Measurements from ENCODE around the gene TUBA3D.
"Not testable (repeated sequence)": the region's sequence is repeated elsewhere in the genome, so short reads cannot be mapped to it uniquely, and the experiment has no call there.

Gene TUBA3D

DNA sequence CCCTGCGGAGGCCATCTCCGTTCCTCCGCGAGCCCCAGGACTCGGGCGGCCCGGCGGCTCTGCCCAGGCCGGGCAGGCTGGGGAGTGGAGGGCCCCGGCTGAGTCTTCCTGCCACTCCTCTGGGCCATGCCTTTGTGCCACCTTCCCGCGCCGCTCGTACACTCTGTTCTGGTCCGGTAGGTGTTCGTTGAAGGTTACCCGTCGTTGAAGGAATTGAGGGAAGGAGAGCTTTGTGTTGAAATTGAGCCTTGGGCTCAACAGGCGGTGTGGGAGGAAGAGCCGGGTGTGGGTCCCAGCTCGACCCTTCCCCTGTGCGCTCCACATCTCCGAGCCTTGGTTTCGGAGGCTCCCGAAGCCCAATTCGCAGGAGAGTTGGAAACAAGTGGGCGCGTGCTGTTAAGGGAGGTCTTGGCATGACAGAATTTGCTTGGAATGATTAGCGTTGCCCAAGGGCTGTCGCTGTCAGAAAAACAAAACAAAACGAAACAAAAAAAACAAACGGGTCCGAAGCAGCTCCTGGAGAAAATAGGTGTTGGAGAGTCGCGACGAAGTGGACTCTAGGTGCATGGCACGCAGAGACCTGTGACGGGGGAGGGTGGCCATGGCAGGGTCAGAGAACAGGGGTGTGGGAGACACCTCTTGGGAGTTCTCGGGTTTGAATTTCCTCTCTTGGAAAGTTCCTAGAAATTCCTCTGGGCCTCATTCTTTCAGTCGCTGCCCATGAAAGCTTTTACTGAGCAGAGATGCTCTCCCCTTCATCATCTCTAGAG is 17.5 kb downstream of the TUBA3D start:
- Histone ChIP-seq H3K4me1 (ENCODE audit: control insufficient read depth in 5 of 5, insufficient read depth in 5 of 5, low read length in 5 of 5) (peaks cover 0 to 32% (median 19%) of the 10 kb centered on the region in 5 donors), H3K4me3 (ENCODE audit: low read depth in 1 of 5, low read length in 5 of 5) (peak overlapping the region; percentile 87 to 95 (median 90)), H3K27ac (ENCODE audit: low read depth, low read length) (peak overlapping the region; percentile 72), H3K36me3 (ENCODE audit: control insufficient read depth in 5 of 5, insufficient read depth in 5 of 5, low read length in 5 of 5) (peaks cover 3 to 12% (median 4%) of the 10 kb centered on the region in 5 donors), H3K9me3 (ENCODE audit: control insufficient read depth in 5 of 5, low read length in 5 of 5) (no peaks in the 10 kb centered on the region), H3K27me3 (ENCODE audit: control insufficient read depth in 5 of 5, insufficient read depth in 4 of 5, low read length in 5 of 5) (no peaks in the 10 kb centered on the region), H3K9ac (ENCODE audit: low read length in 5 of 5) (peak overlapping the region; percentile 73 to 94 (median 91))

- H3K27ac ChIP-seq (ENCODE audit: low read depth, low read length) = not testable (repeated sequence)
These were observed 19.6 kb downstream of the TUBA3D start for GRCh38 chr2:131495506-131495905.

DNA sequence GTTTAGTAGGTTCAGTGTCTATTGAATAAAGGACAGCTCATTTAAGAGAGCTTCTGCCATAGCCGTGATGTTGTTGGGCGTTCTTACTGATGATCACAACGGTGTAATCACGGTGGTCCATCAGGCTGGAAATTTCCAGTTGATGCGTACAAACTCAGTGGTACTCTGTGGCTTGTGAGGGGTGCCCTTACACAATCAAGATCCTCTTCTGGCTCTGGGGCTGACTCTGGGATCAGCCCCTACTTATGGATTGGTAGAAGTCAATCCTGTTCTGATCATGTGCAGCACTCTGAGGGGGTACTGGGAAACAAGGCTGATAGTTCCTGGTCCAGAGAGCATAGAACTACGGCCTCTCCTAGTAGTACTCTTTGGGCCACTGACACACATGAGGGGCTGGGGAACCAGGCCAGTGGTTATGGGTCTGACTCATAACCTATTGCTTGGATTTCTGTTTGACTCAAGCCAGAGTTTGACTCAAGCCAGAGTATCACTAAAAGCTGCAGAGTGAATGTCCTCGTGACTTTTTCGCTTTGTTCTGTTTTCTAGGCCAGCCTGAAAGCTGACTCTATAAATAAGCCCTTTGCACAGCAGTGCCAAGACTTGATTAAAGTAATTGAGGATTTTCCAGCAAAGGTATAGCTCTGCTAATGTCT is 22.5 kb downstream of the TUBA3D start:
- not testable (repeated sequence) for H3K9me3 ChIP-seq (ENCODE audit: control insufficient read depth in 5 of 5, low read length in 5 of 5); H3K4me3 ChIP-seq (ENCODE audit: low read depth in 1 of 5, low read length in 5 of 5); H3K9ac ChIP-seq (ENCODE audit: low read length in 5 of 5); H3K27me3 ChIP-seq (ENCODE audit: control insufficient read depth in 5 of 5, insufficient read depth in 4 of 5, low read length in 5 of 5); H3K27ac ChIP-seq (ENCODE audit: low read depth, low read length)
- Histone ChIP-seq H3K4me1 (ENCODE audit: control insufficient read depth in 5 of 5, insufficient read depth in 5 of 5, low read length in 5 of 5) (peaks cover 0 to 14% (median 8%) of the 10 kb centered on the region in 5 donors), H3K36me3 (ENCODE audit: control insufficient read depth in 5 of 5, insufficient read depth in 5 of 5, low read length in 5 of 5) (peaks cover 3 to 59% (median 35%) of the 10 kb centered on the region in 5 donors)

More at GRCh38 chr2:131495506-131495905, 19.6 kb downstream of the TUBA3D start:
- not testable (repeated sequence) for H3K9ac ChIP-seq (ENCODE audit: low read length in 5 of 5); H3K4me3 ChIP-seq (ENCODE audit: low read depth in 1 of 5, low read length in 5 of 5); H3K27me3 ChIP-seq (ENCODE audit: control insufficient read depth in 5 of 5, insufficient read depth in 4 of 5, low read length in 5 of 5); H3K9me3 ChIP-seq (ENCODE audit: control insufficient read depth in 5 of 5, low read length in 5 of 5)
- Histone ChIP-seq H3K4me1 (ENCODE audit: control insufficient read depth in 5 of 5, insufficient read depth in 5 of 5, low read length in 5 of 5) (peaks cover 0 to 32% (median 19%) of the 10 kb centered on the region in 5 donors), H3K36me3 (ENCODE audit: control insufficient read depth in 5 of 5, insufficient read depth in 5 of 5, low read length in 5 of 5) (peaks cover 3 to 31% (median 18%) of the 10 kb centered on the region in 5 donors)

GRCh38 chr2:131503587-131503986 is 27.7 kb downstream of the TUBA3D start:
- H3K27ac ChIP-seq (ENCODE audit: low read depth, low read length); H3K9me3 ChIP-seq (ENCODE audit: control insufficient read depth in 5 of 5, low read length in 5 of 5); H3K4me3 ChIP-seq (ENCODE audit: low read depth in 1 of 5, low read length in 5 of 5); H3K9ac ChIP-seq (ENCODE audit: low read length in 5 of 5); H3K4me1 ChIP-seq (ENCODE audit: control insufficient read depth in 5 of 5, insufficient read depth in 5 of 5, low read length in 5 of 5); H3K27me3 ChIP-seq (ENCODE audit: control insufficient read depth in 5 of 5, insufficient read depth in 4 of 5, low read length in 5 of 5): not testable (repeated sequence)
- H3K36me3 ChIP-seq (ENCODE audit: control insufficient read depth in 5 of 5, insufficient read depth in 5 of 5, low read length in 5 of 5) = peaks cover 0 to 96% (median 62%) of the 10 kb centered on the region in 5 donors

GRCh38 chr2:131504082-131504750 is 28.3 kb downstream of the TUBA3D start:
- H3K4me3 ChIP-seq (ENCODE audit: low read depth in 1 of 5, low read length in 5 of 5); H3K27ac ChIP-seq (ENCODE audit: low read depth, low read length); H3K9ac ChIP-seq (ENCODE audit: low read length in 5 of 5); H3K27me3 ChIP-seq (ENCODE audit: control insufficient read depth in 5 of 5, insufficient read depth in 4 of 5, low read length in 5 of 5); H3K9me3 ChIP-seq (ENCODE audit: control insufficient read depth in 5 of 5, low read length in 5 of 5); H3K4me1 ChIP-seq (ENCODE audit: control insufficient read depth in 5 of 5, insufficient read depth in 5 of 5, low read length in 5 of 5): not testable (repeated sequence)
- peaks cover 0 to 96% (median 64%) of the 10 kb centered on the region in 5 donors for H3K36me3 ChIP-seq (ENCODE audit: control insufficient read depth in 5 of 5, insufficient read depth in 5 of 5, low read length in 5 of 5)

DNA sequence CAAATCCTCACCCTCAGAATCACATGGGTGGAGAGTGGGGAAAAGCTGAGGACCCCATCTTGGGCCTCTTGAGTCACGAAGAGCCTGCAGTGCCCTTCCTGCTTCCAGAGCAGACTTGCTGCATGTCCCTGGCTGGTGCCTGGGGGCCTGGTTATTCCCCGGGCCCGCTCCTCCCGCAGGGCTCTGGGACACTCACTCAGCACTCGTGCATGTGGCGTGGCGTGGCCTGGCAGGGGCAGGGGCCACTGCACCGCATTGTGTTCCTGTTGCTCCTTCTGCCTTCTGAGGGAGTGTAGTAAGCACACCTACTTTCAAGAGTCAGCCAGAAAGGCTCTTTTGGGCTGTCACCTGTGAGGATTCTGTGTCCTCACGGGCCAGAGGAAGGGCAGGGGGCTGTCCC is 33.7 kb downstream of the TUBA3D start:
- Histone ChIP-seq H3K27me3 (ENCODE audit: control insufficient read depth in 5 of 5, insufficient read depth in 4 of 5, low read length in 5 of 5) (no peaks in the 10 kb centered on the region), H3K9ac (ENCODE audit: low read length in 5 of 5) (no peak overlapping the region), H3K27ac (ENCODE audit: low read depth, low read length) (no peak overlapping the region), H3K4me1 (ENCODE audit: control insufficient read depth in 5 of 5, insufficient read depth in 5 of 5, low read length in 5 of 5) (no peaks in the 10 kb centered on the region), H3K9me3 (ENCODE audit: control insufficient read depth in 5 of 5, low read length in 5 of 5) (no peaks in the 10 kb centered on the region), H3K4me3 (ENCODE audit: low read depth in 1 of 5, low read length in 5 of 5) (no peak overlapping the region), H3K36me3 (ENCODE audit: control insufficient read depth in 5 of 5, insufficient read depth in 5 of 5, low read length in 5 of 5) (peaks cover 0 to 91% (median 63%) of the 10 kb centered on the region in 5 donors)

- not testable (repeated sequence) for H3K4me3 ChIP-seq (ENCODE audit: low read depth in 1 of 5, low read length in 5 of 5); H3K9ac ChIP-seq (ENCODE audit: low read length in 5 of 5); H3K27ac ChIP-seq (ENCODE audit: low read depth, low read length); H3K27me3 ChIP-seq (ENCODE audit: control insufficient read depth in 5 of 5, insufficient read depth in 4 of 5, low read length in 5 of 5); H3K9me3 ChIP-seq (ENCODE audit: control insufficient read depth in 5 of 5, low read length in 5 of 5); H3K4me1 ChIP-seq (ENCODE audit: control insufficient read depth in 5 of 5, insufficient read depth in 5 of 5, low read length in 5 of 5)
- H3K36me3 ChIP-seq (ENCODE audit: control insufficient read depth in 5 of 5, insufficient read depth in 5 of 5, low read length in 5 of 5) = peaks cover 0 to 88% (median 54%) of the 10 kb centered on the region in 5 donors
These were observed 35.5 kb downstream of the TUBA3D start for GRCh38 chr2:131511291-131511968.

- not testable (repeated sequence) for H3K27me3 ChIP-seq (ENCODE audit: control insufficient read depth in 5 of 5, insufficient read depth in 4 of 5, low read length in 5 of 5); H3K4me3 ChIP-seq (ENCODE audit: low read depth in 1 of 5, low read length in 5 of 5); H3K9me3 ChIP-seq (ENCODE audit: control insufficient read depth in 5 of 5, low read length in 5 of 5); H3K4me1 ChIP-seq (ENCODE audit: control insufficient read depth in 5 of 5, insufficient read depth in 5 of 5, low read length in 5 of 5); H3K27ac ChIP-seq (ENCODE audit: low read depth, low read length); H3K9ac ChIP-seq (ENCODE audit: low read length in 5 of 5)
- H3K36me3 ChIP-seq (ENCODE audit: control insufficient read depth in 5 of 5, insufficient read depth in 5 of 5, low read length in 5 of 5) = peaks cover 0 to 88% (median 52%) of the 10 kb centered on the region in 5 donors
These were observed 36.3 kb downstream of the TUBA3D start for GRCh38 chr2:131511969-131512870.

DNA sequence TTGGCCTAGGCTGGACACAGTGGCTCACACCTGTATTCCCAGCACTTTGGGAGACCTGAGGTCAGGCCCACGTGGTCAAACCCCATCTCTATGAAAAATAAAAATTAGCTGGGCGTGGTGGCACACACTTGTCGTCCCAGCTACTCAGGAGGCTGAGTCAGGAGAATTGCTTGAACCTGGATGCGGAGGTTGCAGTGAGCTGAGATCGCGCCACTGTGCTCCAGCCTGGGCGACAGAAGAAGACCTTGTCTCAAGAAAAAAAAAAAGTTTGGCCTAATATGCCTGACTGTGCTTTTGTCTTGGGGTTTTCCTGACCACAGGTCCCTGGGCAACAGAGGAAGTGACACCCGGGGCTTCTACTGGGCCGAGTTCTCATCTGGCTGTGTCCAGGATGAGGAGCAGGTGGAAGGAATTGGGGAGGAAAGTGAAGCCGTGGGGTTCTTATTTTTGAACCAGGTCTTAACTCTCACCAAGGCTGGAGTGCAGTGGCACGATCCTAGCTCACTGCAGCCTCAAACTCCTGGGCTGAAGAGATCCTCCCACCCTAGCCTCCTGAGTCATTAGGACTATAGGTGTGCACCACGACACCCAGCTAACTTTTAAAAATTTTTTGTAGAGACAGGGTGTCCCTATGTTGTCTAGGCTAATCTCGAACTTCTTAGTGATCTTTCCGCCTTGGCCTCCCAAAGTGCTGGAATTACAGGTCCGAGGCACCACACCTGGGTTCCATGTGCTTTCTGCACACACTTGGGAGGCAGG is 38.7 kb downstream of the TUBA3D start:
- H3K27me3 ChIP-seq (ENCODE audit: control insufficient read depth in 5 of 5, insufficient read depth in 4 of 5, low read length in 5 of 5); H3K4me3 ChIP-seq (ENCODE audit: low read depth in 1 of 5, low read length in 5 of 5); H3K27ac ChIP-seq (ENCODE audit: low read depth, low read length); H3K9me3 ChIP-seq (ENCODE audit: control insufficient read depth in 5 of 5, low read length in 5 of 5); H3K9ac ChIP-seq (ENCODE audit: low read length in 5 of 5); H3K4me1 ChIP-seq (ENCODE audit: control insufficient read depth in 5 of 5, insufficient read depth in 5 of 5, low read length in 5 of 5): not testable (repeated sequence)
- H3K36me3 ChIP-seq (ENCODE audit: control insufficient read depth in 5 of 5, insufficient read depth in 5 of 5, low read length in 5 of 5) = peaks cover 0 to 89% (median 45%) of the 10 kb centered on the region in 5 donors
